ENCODE data around the gene MID1. TPM values are rescaled to one million over a fixed set of nuclear protein-coding genes. Genes with fewer than 3 reads are reported as not detected.

The MID1 gene
- total RNA-seq, 1 experiment from 2014 or later, result 0.04 TPM

DNA sequence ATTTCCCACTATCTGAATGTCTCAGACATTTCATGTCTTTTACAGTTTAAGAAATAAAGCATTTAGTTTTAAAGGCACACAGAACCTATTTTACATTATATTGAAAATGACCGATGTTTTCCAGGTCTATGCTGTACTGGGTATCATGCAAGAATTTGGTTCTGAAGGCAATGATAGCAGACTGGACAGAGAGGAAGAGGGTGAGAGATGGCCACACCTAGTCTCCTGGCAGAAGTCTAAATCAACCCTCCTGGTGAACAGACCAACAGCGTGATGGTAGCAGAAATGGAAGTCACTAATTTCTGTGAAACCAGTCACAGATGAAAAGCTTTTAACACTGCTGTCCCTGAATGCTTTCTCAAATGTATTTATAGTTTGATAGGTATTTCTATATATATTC is 41.9 kb downstream of the MID1 start:
- no peak overlapping the region for H3K9ac ChIP-seq (ENCODE audit: low read length)

DNA sequence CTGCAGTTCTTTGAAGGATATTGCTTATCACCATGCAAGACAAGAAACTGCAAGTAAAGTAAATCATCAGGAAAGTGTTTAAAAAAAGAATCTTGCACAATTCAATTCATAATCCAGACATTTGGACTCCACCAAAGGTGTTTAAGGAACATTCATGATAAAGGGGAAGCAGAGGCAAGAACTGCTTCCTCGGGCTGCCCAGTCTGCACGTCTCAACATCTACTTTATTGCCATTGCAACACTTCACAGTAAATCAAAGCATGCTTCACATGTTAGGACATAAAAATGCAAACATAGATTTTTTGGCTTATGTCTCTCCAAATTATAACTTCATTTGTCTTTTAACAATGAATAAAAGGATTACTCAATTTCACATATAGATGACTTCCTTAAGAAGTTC is 42.5 kb downstream of the MID1 start:
- Histone ChIP-seq H3K27ac (ENCODE audit: low read length) (no peak overlapping the region), H3K9ac (ENCODE audit: low read length) (no peak overlapping the region), H3K4me2 (ENCODE audit: low read depth, low read length, poor library complexity, severe bottlenecking) (no peak overlapping the region), H3K9me3 (ENCODE audit: low read length) (no peaks in the 10 kb centered on the region), H3K4me1 (ENCODE audit: low read length) (no peaks in the 10 kb centered on the region), H3K27me3 (ENCODE audit: low read length) (no peaks in the 10 kb centered on the region), H3K9me2 (replicated peaks; ENCODE audit: insufficient read depth, low read length) (no peaks in the 10 kb centered on the region), H4K20me1 (ENCODE audit: insufficient read depth, low read depth, low read length) (no peaks in the 10 kb centered on the region), H3K79me2 (ENCODE audit: low read length) (no peaks in the 10 kb centered on the region), H2AFZ (ENCODE audit: low read length) (no peak overlapping the region), H3K36me3 (ENCODE audit: insufficient read depth, low read length) (no peaks in the 10 kb centered on the region), H3K4me3 (ENCODE audit: low read length) (no peak overlapping the region)
- DNase-seq, result no peak

More for the DNA sequence above, 41.9 kb downstream of the MID1 start:
- DNase-seq, result no peak
- no peaks in the 10 kb centered on the region for H3K79me2 ChIP-seq (ENCODE audit: low read length)
- no peak overlapping the region for H3K4me3 ChIP-seq (ENCODE audit: low read length)
- H3K9me2 ChIP-seq (replicated peaks; ENCODE audit: insufficient read depth, low read length), result no peaks in the 10 kb centered on the region
- H4K20me1 ChIP-seq (ENCODE audit: insufficient read depth, low read depth, low read length), result no peaks in the 10 kb centered on the region
- H3K4me2 ChIP-seq (ENCODE audit: low read depth, low read length, poor library complexity, severe bottlenecking), result no peak overlapping the region
- no peaks in the 10 kb centered on the region for H3K27me3 ChIP-seq (ENCODE audit: low read length)
- H3K4me1 ChIP-seq (ENCODE audit: low read length), result no peaks in the 10 kb centered on the region
- no peaks in the 10 kb centered on the region for H3K36me3 ChIP-seq (ENCODE audit: insufficient read depth, low read length)
- H2AFZ ChIP-seq (ENCODE audit: low read length), result no peak overlapping the region
- no peaks in the 10 kb centered on the region for H3K9me3 ChIP-seq (ENCODE audit: low read length)
- H3K27ac ChIP-seq (ENCODE audit: low read length), result no peak overlapping the region

DNA sequence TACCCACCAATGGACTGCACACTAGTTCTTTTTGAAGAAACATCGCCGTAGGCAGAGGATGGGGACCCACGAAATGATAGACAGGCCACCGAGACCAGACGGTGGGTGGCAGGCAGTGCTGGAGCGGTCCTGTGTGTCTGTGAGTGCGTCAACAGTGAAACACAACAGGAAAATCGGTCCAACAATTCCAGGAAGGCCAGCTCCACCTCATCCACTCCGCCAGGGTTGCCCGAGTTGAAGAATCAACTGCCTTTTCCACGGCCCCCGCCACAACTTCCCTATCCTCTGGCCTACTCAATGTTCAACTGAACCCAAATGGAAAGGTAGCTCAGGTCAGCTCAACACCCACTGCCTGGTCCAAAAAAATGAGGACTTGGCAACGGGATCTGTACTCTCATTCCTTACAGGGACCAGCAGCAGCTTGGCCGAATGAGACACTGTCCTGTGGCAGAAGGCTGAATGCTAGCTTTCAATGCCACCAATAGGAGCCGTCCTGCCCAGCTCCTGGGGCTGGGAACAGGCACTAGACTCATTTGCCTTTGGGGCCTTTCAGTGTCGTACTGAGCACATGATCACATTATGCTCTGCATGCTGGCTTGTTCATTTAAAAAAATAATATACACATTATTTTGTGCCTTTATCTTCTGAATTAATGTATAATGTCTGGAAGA is 43.5 kb downstream of the MID1 start:
- no peaks in the 10 kb centered on the region for H3K79me2 ChIP-seq (ENCODE audit: low read length)
- no peak overlapping the region for H3K4me2 ChIP-seq (ENCODE audit: low read depth, low read length, poor library complexity, severe bottlenecking)
- H2AFZ ChIP-seq (ENCODE audit: low read length), result no peak overlapping the region
- H3K9me2 ChIP-seq (replicated peaks; ENCODE audit: insufficient read depth, low read length), result no peaks in the 10 kb centered on the region
- H3K27me3 ChIP-seq (ENCODE audit: low read length), result no peaks in the 10 kb centered on the region
- H3K9ac ChIP-seq (ENCODE audit: low read length), result no peak overlapping the region
- H3K4me1 ChIP-seq (ENCODE audit: low read length), result no peaks in the 10 kb centered on the region
- no peak for DNase-seq
- no peaks in the 10 kb centered on the region for H3K9me3 ChIP-seq (ENCODE audit: low read length)
- no peaks in the 10 kb centered on the region for H3K36me3 ChIP-seq (ENCODE audit: insufficient read depth, low read length)
- H3K4me3 ChIP-seq (ENCODE audit: low read length), result no peak overlapping the region
- no peaks in the 10 kb centered on the region for H4K20me1 ChIP-seq (ENCODE audit: insufficient read depth, low read depth, low read length)
- no peak overlapping the region for H3K27ac ChIP-seq (ENCODE audit: low read length)

DNA sequence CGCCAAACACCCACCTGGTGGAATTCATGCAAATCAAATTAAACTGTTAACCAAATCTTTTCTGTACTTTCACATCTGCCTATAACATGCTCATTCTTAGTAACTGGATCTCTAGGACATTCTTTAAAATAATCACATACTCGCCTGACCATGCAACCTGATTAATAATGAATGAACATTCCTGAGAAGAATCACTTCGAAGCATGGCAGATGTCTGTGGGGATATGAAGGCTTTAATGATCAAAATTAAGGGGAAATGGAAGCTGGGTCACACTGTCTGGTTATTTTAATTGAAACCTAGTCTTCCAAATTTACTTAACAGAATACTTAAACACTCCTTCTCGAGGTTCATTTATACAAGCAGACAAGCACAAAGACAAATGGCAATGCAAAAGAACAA is 44.2 kb downstream of the MID1 start:
- Histone ChIP-seq H3K27ac (ENCODE audit: low read length) (no peak overlapping the region), H3K9ac (ENCODE audit: low read length) (no peak overlapping the region), H2AFZ (ENCODE audit: low read length) (no peak overlapping the region), H3K36me3 (ENCODE audit: insufficient read depth, low read length) (no peaks in the 10 kb centered on the region), H3K4me1 (ENCODE audit: low read length) (no peaks in the 10 kb centered on the region), H3K79me2 (ENCODE audit: low read length) (no peaks in the 10 kb centered on the region), H3K9me2 (replicated peaks; ENCODE audit: insufficient read depth, low read length) (no peaks in the 10 kb centered on the region), H3K9me3 (ENCODE audit: low read length) (no peaks in the 10 kb centered on the region), H3K4me3 (ENCODE audit: low read length) (no peak overlapping the region), H3K4me2 (ENCODE audit: low read depth, low read length, poor library complexity, severe bottlenecking) (no peak overlapping the region), H4K20me1 (ENCODE audit: insufficient read depth, low read depth, low read length) (no peaks in the 10 kb centered on the region), H3K27me3 (ENCODE audit: low read length) (no peaks in the 10 kb centered on the region)
- no peak for DNase-seq

DNA sequence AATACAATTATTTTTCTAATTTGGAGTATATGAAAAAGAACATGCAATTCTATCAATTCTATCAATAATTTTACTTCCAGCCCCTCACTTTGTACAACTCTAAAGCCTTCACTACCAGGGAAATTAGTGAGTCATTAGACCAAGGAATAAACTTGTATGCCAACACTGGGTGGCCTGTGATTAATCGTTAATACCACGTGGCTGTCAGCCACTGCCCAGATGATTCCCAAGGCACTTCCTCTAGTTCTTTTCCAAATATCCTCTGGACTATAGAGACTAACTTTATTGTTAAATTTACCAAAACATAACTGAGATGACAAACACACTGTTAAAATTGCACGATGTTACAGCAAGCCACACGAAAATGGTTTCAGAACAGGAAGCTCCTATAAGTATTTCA is 45.7 kb downstream of the MID1 start:
- no peak overlapping the region for H3K4me2 ChIP-seq (ENCODE audit: low read depth, low read length, poor library complexity, severe bottlenecking)
- no peak overlapping the region for H3K9ac ChIP-seq (ENCODE audit: low read length)
- H3K79me2 ChIP-seq (ENCODE audit: low read length), result no peaks in the 10 kb centered on the region
- H3K9me2 ChIP-seq (replicated peaks; ENCODE audit: insufficient read depth, low read length), result no peaks in the 10 kb centered on the region
- no peaks in the 10 kb centered on the region for H3K4me1 ChIP-seq (ENCODE audit: low read length)
- no peaks in the 10 kb centered on the region for H3K27me3 ChIP-seq (ENCODE audit: low read length)
- no peaks in the 10 kb centered on the region for H3K9me3 ChIP-seq (ENCODE audit: low read length)
- H3K27ac ChIP-seq (ENCODE audit: low read length), result no peak overlapping the region
- no peak for DNase-seq
- no peaks in the 10 kb centered on the region for H4K20me1 ChIP-seq (ENCODE audit: insufficient read depth, low read depth, low read length)
- no peak overlapping the region for H3K4me3 ChIP-seq (ENCODE audit: low read length)
- no peak overlapping the region for H2AFZ ChIP-seq (ENCODE audit: low read length)
- no peaks in the 10 kb centered on the region for H3K36me3 ChIP-seq (ENCODE audit: insufficient read depth, low read length)

DNA sequence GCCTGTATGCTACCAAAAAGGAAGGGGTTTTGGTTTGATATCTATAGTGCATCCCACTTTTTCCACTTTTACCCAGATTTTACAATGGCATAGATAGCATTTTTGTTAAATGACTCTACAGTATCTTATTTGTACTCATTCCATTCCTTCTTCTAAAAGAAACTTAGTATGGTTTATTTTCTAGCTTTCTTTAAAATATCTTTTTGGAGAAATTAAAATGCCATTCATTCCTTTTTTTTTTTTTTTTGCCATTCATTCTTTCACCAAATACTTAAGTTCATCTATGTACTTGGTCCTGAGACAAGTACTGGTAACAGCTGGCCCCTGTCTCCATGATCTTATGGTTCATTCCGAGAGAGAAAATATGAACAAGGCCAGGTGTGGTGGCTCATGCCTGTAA is 49.1 kb downstream of the MID1 start:
- H3K79me2 ChIP-seq (ENCODE audit: low read length), result no peaks in the 10 kb centered on the region

DNA sequence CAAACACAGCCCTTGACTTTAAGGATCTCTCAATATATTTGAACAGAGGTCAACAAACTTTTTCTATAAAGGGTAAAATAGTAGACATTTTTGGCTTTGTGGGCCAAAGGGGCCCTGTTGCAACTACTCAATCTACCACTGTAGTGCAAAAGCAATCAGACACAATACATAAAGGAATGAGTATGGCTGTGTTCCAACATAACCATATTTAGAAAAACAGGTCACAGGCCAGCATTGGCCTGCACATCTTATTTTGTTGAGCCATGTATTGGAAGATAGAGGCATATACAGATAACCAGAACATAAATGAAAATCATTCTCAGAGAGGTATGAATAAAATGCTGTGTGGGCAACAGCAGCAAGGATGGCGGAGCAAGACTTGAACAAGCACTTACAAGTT is 49.8 kb downstream of the MID1 start:
- Histone ChIP-seq H3K27ac (ENCODE audit: low read length) (no peak overlapping the region), H3K4me3 (ENCODE audit: low read length) (no peak overlapping the region), H3K9me2 (replicated peaks; ENCODE audit: insufficient read depth, low read length) (no peaks in the 10 kb centered on the region), H3K36me3 (ENCODE audit: insufficient read depth, low read length) (no peaks in the 10 kb centered on the region), H3K9me3 (ENCODE audit: low read length) (no peaks in the 10 kb centered on the region), H3K27me3 (ENCODE audit: low read length) (no peaks in the 10 kb centered on the region), H3K4me1 (ENCODE audit: low read length) (no peaks in the 10 kb centered on the region), H4K20me1 (ENCODE audit: insufficient read depth, low read depth, low read length) (no peaks in the 10 kb centered on the region), H3K9ac (ENCODE audit: low read length) (no peak overlapping the region), H3K79me2 (ENCODE audit: low read length) (no peaks in the 10 kb centered on the region), H3K4me2 (ENCODE audit: low read depth, low read length, poor library complexity, severe bottlenecking) (no peak overlapping the region), H2AFZ (ENCODE audit: low read length) (no peak overlapping the region)
- DNase-seq, result no peak

More for the DNA sequence above, 49.1 kb downstream of the MID1 start:
- DNase-seq, result no peak
- H3K9ac ChIP-seq (ENCODE audit: low read length), result no peak overlapping the region
- H3K27me3 ChIP-seq (ENCODE audit: low read length), result no peaks in the 10 kb centered on the region
- H3K27ac ChIP-seq (ENCODE audit: low read length), result no peak overlapping the region
- no peaks in the 10 kb centered on the region for H3K9me2 ChIP-seq (replicated peaks; ENCODE audit: insufficient read depth, low read length)
- no peak overlapping the region for H3K4me2 ChIP-seq (ENCODE audit: low read depth, low read length, poor library complexity, severe bottlenecking)
- H2AFZ ChIP-seq (ENCODE audit: low read length), result no peak overlapping the region
- H3K4me3 ChIP-seq (ENCODE audit: low read length), result no peak overlapping the region
- H4K20me1 ChIP-seq (ENCODE audit: insufficient read depth, low read depth, low read length), result no peaks in the 10 kb centered on the region
- H3K36me3 ChIP-seq (ENCODE audit: insufficient read depth, low read length), result no peaks in the 10 kb centered on the region
- no peaks in the 10 kb centered on the region for H3K4me1 ChIP-seq (ENCODE audit: low read length)
- H3K9me3 ChIP-seq (ENCODE audit: low read length), result no peaks in the 10 kb centered on the region

DNA sequence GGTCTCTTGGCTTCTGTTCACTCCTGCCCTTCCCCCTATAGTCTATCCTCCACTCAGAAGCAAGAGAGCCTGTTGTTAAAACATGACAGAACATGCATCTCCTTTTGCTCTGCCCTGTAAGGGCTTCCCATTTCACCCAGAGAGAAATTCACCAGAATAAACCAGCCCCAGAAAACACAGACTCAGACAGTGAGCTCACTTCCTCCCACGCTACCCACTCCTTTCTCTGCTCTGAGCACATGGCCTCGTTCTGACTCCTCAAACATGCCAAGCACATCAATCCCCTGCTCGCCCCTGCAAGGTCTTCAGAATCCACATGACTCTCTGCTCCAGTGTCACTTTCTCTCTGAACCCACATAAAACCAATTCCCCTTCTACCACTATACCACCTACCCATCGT is 50.4 kb downstream of the MID1 start:
- no peaks in the 10 kb centered on the region for H3K9me2 ChIP-seq (replicated peaks; ENCODE audit: insufficient read depth, low read length)
- H3K27ac ChIP-seq (ENCODE audit: low read length), result no peak overlapping the region
- H2AFZ ChIP-seq (ENCODE audit: low read length), result no peak overlapping the region
- no peaks in the 10 kb centered on the region for H3K79me2 ChIP-seq (ENCODE audit: low read length)
- H3K27me3 ChIP-seq (ENCODE audit: low read length), result no peaks in the 10 kb centered on the region
- no peak overlapping the region for H3K9ac ChIP-seq (ENCODE audit: low read length)
- no peak overlapping the region for H3K4me3 ChIP-seq (ENCODE audit: low read length)
- H3K9me3 ChIP-seq (ENCODE audit: low read length), result no peaks in the 10 kb centered on the region
- H3K4me2 ChIP-seq (ENCODE audit: low read depth, low read length, poor library complexity, severe bottlenecking), result no peak overlapping the region
- no peaks in the 10 kb centered on the region for H4K20me1 ChIP-seq (ENCODE audit: insufficient read depth, low read depth, low read length)
- no peaks in the 10 kb centered on the region for H3K4me1 ChIP-seq (ENCODE audit: low read length)
- DNase-seq, result no peak
- H3K36me3 ChIP-seq (ENCODE audit: insufficient read depth, low read length), result no peaks in the 10 kb centered on the region

DNA sequence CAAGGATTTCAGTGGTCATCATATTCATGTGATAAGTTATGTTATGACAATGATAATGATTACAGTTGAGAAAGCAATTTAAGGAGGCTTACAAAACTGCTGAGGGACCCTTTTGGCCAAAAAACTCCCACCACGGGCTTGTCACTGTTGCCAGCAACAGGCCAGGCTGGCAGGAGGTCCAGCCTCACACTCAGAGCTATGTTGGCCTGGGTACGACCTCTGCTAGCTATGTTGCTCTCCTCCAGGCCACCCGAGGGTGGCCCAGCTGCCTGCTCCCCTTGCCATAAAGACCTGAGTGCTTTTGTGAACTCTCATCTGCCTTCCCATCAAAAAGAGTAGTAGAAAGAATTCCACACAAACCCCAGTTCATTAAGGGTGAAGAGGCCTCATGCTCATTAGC is 52.0 kb downstream of the MID1 start:
- no peak overlapping the region for H3K27ac ChIP-seq (ENCODE audit: low read length)
- no peaks in the 10 kb centered on the region for H3K27me3 ChIP-seq (ENCODE audit: low read length)
- no peaks in the 10 kb centered on the region for H3K4me1 ChIP-seq (ENCODE audit: low read length)
- H3K9me2 ChIP-seq (replicated peaks; ENCODE audit: insufficient read depth, low read length), result no peaks in the 10 kb centered on the region
- no peak overlapping the region for H2AFZ ChIP-seq (ENCODE audit: low read length)
- H3K9ac ChIP-seq (ENCODE audit: low read length), result no peak overlapping the region
- H4K20me1 ChIP-seq (ENCODE audit: insufficient read depth, low read depth, low read length), result no peaks in the 10 kb centered on the region
- H3K36me3 ChIP-seq (ENCODE audit: insufficient read depth, low read length), result no peaks in the 10 kb centered on the region
- DNase-seq, result no peak
- no peaks in the 10 kb centered on the region for H3K79me2 ChIP-seq (ENCODE audit: low read length)
- no peak overlapping the region for H3K4me2 ChIP-seq (ENCODE audit: low read depth, low read length, poor library complexity, severe bottlenecking)
- H3K4me3 ChIP-seq (ENCODE audit: low read length), result no peak overlapping the region
- no peaks in the 10 kb centered on the region for H3K9me3 ChIP-seq (ENCODE audit: low read length)
